ENCODE results near the gene NUP155.
"Not testable (repeated sequence)": the region's sequence is repeated elsewhere in the genome, so short reads cannot be mapped to it uniquely, and the experiment has no call there.

Gene NUP155

DNA sequence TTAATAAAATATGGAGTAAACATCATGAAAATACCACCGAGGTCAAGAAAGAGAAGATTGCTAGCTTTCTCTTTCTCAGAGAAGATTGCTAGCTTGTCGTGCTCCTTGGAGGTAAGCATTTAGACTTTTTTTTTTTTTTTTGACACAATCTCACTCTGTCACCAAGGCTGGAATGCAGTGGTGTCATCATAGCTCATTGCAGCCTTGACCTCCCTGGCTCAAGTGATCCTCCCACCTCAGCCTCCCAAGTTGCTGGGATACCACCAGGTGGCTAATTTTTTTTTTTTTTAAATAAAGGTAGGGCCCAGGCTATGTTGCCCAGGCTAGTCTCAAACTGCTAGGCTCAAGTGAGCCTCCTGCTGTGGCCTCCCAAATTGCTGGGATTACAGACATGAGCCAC, 95.4 kb downstream of the NUP155 start:
- no peak for DNase-seq

DNA sequence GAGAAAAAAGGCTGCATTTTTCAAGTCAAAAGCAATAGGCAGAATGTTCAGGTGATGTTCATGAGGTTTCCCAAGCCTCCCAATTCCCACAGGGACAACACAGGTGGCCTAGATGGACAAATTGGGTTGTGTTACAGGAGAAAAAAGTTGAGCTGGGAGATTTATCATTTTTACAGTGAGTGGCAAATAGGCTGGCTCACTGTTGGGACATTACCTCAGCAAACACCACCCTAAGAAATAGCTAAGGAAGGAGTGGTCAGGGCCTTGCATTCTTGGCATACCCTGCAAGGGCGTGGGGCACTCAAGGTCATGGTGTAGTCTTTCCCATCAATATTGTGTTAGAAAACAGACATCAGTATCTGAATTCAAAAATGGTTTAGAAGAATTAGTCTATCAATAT, 98.4 kb downstream of the NUP155 start:
- no peak for DNase-seq

DNA sequence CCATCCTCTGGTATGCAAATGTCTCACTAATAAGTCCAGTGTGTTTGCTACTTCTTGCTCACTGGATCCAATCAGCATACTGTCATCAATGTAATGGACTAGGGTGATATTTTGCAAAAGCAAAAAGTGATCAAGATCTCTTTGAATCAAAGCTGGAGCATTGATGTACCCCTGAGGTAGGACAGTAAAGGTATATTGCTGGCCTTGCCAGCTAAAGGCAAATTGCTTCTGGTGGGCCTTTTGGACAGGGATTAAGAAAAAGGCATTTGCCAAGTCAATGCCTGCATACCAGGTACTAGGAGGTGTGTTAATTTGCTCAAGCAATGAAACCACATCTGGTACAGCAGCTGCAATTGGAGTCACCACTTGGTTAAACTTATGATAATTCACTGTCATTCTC, 102.8 kb downstream of the NUP155 start:
- DNase-seq: not testable (repeated sequence)

DNA sequence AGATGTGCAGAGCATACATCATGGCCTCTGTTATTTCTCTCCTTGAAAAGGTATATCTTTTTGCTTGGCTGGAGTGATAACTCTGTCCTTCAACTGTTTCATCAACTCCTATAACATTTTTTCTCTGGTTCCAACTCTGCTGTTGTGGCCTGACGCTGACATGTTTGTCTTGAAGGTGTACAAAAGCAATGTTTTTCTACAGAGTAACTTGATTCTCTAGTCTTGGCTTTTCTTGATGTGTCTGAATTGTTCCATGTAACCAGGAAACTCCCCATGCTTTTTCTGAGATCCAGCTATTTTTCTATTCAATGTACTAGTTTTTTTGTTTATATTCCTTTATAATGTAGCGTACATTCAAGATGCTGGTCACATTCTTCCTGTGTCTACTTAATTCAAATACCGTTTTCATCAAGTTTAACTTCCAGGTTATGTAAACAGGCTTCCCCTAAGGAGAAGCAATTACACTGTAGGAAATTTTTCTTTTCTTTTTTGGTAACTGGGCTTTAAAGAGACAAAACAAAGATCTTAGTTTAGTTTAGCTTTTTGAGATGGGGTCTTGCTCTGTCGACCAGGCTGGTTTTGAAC, 115.0 kb downstream of the NUP155 start:
- DNase-seq: no peak

DNA sequence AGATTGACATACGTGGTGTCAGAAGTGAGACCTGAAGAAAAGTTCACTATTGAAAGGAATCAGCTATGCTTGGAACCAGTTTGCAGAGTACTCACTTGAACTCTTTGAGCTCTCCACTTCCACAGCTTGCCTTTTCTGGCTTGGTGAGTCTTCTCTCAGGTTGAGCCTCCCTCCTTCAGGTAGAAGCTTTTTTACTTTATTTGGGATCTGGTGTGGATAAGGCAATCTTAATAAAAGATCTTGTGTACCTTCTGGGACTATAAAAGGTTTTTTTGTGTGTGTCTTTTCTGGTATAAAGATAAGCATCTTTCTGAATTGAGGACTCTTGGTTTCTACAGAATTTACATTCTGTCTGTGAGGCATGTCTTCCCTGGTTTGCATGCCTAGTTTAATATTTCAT, 116.3 kb downstream of the NUP155 start:
- DNase-seq: no peak

DNA sequence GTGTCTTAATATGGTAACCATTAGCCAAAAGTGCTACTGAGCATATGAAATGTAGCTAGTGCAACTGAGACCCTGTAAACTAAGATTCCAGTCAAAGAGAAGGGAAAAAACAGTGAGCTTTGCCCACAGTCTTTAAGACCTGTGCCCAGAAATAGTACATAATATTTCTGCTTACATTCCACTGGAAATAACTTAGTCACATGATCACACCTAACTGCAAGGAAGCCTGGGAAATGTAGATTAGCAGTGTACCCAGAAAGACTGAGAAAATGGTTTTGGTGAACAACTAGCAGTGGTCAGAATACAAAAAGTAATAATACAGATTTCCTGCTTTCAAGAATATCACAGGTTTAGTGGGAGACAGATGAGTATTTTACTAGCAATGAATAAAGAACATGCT, 119.2 kb downstream of the NUP155 start:
- DNase-seq: no peak

DNA sequence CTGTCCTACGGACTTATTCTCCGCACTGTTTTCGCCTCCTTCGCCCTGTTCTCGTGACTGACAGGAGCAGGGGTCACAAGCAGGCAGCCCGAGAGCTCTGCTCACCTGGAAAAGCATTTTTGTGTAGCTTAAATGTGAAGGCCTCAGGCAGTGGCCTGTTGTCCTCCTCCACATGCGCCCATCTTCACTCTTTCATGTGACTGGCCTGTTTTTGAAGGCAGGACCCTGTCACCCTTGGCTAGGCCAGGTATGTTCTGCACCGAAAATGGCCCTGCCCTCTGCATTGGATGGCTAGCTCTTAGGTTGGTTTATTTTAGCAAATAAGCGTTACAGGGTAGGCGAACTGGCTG, 121.1 kb downstream of the NUP155 start:
- DNase-seq: no peak

DNA sequence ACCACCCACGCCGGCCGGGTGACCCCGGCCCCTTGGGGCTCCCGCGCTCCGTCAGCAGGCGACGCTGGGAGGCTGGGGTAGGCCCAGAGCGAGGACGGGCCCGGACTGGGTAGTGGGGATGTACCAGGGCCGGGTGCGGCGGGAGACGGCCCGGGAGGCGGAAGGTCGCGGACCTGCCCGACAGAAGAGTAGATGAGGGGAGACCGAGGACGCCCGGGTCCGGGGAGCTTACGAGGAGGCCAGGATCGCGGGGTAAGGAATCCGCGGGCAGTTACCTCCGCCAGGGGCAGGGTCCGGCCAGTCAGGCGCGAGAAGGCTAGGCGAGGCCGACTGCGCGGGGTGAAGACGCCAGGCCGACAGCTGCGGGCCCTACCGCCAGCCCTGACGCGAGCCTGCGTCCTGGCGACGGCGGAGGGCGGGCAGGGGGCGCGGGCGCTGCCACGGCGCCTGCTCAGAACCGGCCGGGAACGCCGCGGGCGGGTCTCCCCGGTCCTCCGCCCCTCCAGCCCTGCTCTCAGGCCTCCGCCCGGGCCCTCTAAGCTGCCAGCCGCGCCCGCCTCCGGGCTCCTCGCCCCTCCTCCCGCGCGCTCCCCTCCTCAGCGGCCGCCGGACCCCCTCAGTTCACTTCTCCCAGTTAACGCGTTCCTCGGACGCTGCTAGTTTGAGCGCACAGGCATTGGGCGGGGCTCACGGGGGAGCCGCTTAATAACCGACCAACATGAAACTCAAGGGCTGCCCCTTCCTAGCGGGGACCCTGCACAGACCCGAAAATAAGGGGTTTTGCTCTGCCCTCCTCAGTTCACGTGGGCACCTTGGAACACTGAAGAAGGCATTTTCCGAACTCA, 121.7 kb downstream of the NUP155 start, which contains the start of gene CPLANE1:
Gene CPLANE1, minus strand, starts transcription at position 407 of the 845 bp plus-strand sequence. CDS start 1,678 bp downstream, outside the sequence.
- peak; percentile 82 for DNase-seq

DNA sequence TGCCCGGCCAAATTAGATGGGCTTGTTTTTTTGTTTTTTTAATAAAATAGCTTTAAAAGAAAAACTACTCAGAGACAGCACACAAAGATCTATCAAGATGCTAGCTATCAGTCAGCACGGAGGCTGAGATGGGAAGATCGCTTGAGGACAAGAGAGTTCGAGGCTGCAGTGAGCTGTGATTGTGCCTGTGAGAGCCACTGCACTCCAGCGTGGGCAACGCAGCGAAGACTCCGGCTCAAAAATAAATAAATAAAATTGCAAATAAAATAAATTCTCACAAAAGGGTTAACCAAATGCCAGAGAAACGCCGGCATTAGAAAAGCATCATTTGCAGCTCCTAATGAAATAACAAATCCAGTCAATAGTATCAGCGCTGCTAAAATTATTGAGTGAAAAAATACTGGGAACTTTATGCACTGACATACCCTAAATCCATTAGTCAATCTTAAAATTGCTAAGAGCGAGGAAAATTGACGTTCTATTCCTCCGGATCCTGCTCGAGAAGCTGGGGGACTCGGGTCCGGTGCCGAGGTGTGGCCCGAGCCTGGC, 122.4 kb downstream of the NUP155 start:
- DNase-seq: peak; percentile 34

DNA sequence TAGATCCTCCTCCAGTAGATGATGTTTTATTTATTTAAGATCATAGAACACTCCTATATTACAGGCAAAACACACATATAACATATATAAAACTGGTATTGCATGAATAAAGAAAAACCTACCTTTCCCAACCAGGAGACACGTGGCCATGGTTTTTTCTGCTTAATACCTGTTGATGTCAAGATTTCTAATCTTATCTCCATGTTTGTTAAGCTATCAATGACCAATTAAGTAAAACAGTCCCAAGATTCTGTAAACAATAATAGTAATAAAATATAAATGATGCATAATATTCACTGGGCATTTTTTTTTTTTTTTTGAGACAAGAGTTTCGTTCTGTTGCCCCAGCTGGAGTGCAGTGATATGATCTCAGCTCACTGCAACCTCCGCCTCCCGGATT, 123.4 kb downstream of the NUP155 start:
- no peak for DNase-seq

DNA sequence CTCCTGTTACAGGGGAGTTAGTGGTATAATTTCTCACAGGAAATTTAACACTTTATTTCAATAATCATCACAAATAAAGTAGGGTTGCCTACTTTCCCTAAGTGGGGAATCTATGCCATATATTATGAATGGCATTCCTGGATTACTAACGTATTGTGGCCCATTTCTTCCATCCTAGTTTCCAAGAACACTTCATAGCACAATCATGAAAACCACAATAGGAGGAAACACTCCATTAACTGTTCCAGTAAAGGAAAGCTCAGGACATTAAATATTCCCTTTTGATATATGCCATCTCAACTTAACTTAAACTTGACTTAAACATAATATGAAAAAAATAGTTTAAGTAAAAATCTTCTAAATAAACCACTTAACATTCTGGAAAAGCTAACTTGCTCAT, 123.9 kb downstream of the NUP155 start:
- DNase-seq: no peak

All from NCI-H510A treated with DMSO at 0.1 percent for 48 hours (cell line).